ENCODE measurements around the gene VPS13D.

- TF ChIP-seq CTCF (IDR thresholded peaks at IDR 0.05) = no peak
- TF ChIP-seq POLR2AphosphoS5 (IDR thresholded peaks at IDR 0.05) = no peak
- no peak for TF ChIP-seq EP300 (IDR thresholded peaks at IDR 0.05)
- no peak for TF ChIP-seq POLR2A (IDR thresholded peaks at IDR 0.05)
Observed at GRCh38 chr1:12416744-12417143, 186.9 kb downstream of the VPS13D start.
